Breast epithelium (tissue), 3 donors: ENCODE data around the gene SMARCA4.

Experiments
- POLR2A ChIP-seq: fragments of 450-650 bp; IDR thresholded peaks from one replicate; pipeline ENCODE4 v1.6.1; 2016; ENCODE audit warnings: antibody characterized with exemption, mild to moderate bottlenecking, moderate library complexity
- POLR2AphosphoS5 ChIP-seq, 3 donors: sonication (generic); formaldehyde crosslinking; IDR thresholded peaks; one replicate each; pipeline ENCODE4 v1.6.1; 2017; ENCODE audit warnings: antibody characterized with exemption in 3 of 3
- TF ChIP-seq, protein P1 (sequence below), 3 donors: fragments of 450-650 bp; IDR thresholded peaks; one replicate each; pipeline ENCODE4 v1.5.1; 2016 to 2017; ENCODE audit warnings: antibody characterized with exemption in 3 of 3, mild to moderate bottlenecking in 3 of 3, moderate library complexity in 3 of 3

DNA sequence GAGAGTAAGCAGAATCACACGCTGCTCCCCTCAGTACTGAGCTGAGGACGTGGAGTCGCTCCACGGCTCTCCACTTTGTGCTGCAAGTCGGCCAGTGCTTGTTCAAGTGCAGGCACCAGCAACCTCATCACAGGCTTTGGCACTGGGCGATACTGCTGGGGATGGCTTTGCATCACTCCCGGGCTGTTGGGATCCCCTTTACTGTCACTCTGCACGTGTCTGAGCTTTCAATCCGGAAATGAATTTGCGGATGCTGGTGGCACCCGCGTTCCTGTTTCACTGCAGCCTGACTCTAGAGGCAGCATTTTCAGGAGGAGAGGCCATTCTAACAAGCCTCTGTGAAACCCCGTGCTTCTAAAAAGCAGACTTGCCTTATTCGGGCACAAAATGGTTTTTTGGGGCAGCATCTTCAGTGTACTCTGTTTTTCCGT is 19.1 kb downstream of the SMARCA4 start:
- TF ChIP-seq, protein P1, sequence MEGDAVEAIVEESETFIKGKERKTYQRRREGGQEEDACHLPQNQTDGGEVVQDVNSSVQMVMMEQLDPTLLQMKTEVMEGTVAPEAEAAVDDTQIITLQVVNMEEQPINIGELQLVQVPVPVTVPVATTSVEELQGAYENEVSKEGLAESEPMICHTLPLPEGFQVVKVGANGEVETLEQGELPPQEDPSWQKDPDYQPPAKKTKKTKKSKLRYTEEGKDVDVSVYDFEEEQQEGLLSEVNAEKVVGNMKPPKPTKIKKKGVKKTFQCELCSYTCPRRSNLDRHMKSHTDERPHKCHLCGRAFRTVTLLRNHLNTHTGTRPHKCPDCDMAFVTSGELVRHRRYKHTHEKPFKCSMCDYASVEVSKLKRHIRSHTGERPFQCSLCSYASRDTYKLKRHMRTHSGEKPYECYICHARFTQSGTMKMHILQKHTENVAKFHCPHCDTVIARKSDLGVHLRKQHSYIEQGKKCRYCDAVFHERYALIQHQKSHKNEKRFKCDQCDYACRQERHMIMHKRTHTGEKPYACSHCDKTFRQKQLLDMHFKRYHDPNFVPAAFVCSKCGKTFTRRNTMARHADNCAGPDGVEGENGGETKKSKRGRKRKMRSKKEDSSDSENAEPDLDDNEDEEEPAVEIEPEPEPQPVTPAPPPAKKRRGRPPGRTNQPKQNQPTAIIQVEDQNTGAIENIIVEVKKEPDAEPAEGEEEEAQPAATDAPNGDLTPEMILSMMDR (IDR thresholded peaks at IDR 0.05), result no peak
- TF ChIP-seq POLR2A, result no peak
- no peak for TF ChIP-seq POLR2AphosphoS5 (IDR thresholded peaks at IDR 0.05)
